C4-2B (cell line): ENCODE data around the gene MYLK.

ENCODE experiments used
- ZFX ChIP-seq: fragments of 450-650 bp; IDR thresholded peaks from 2 replicates; pipeline ENCODE4 v1.6.1; 2017
- TF ChIP-seq, protein P1 (sequence below): fragments of 450-650 bp; conservative IDR thresholded peaks from 2 replicates; pipeline ENCODE4 v1.5.1; 2017; ENCODE audit warnings: mild to moderate bottlenecking

DNA sequence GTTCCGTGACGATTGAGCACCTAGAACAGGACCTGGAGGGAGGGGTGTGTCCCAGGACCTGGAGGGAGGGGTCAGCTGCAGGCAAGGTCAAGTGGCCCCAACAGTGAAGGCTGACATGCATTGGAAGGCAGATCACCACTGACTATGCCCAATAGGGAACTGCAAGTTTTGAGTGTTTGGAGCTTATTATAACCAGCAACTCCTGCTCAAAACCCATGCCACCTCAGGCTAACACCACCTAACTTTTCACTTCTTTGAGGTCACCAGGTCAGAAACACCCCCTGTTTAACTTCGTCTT lies 93.1 kb downstream of the MYLK start:
- TF ChIP-seq, protein P1, sequence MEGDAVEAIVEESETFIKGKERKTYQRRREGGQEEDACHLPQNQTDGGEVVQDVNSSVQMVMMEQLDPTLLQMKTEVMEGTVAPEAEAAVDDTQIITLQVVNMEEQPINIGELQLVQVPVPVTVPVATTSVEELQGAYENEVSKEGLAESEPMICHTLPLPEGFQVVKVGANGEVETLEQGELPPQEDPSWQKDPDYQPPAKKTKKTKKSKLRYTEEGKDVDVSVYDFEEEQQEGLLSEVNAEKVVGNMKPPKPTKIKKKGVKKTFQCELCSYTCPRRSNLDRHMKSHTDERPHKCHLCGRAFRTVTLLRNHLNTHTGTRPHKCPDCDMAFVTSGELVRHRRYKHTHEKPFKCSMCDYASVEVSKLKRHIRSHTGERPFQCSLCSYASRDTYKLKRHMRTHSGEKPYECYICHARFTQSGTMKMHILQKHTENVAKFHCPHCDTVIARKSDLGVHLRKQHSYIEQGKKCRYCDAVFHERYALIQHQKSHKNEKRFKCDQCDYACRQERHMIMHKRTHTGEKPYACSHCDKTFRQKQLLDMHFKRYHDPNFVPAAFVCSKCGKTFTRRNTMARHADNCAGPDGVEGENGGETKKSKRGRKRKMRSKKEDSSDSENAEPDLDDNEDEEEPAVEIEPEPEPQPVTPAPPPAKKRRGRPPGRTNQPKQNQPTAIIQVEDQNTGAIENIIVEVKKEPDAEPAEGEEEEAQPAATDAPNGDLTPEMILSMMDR, result no peak
- TF ChIP-seq ZFX, result no peak
